Activated T-helper 1 cell treated with Interleukin-2 at 50 U/mL for 16 hours (primary cell): Measurements from ENCODE around the gene TBC1D16.

Experiments used
- DNase-seq: peaks from one replicate; pipeline ENCODE4 v3.0.0-alpha.2; 2020; ENCODE audit warnings: low read depth

Gene TBC1D16

GRCh38 chr17:79949656-79950209 lies 85.9 kb downstream of the TBC1D16 start:
- no peak for DNase-seq

- no peak for DNase-seq
These were observed 86.6 kb downstream of the TBC1D16 start for GRCh38 chr17:79948945-79949655.

GRCh38 chr17:79948406-79948944 lies 87.2 kb downstream of the TBC1D16 start:
- no peak for DNase-seq

- no peak for DNase-seq
These were observed 88.2 kb downstream of the TBC1D16 start for GRCh38 chr17:79947351-79948031.

GRCh38 chr17:79946352-79947231 lies 89.1 kb downstream of the TBC1D16 start:
- DNase-seq = no peak

GRCh38 chr17:79945591-79946255 lies 89.9 kb downstream of the TBC1D16 start:
- DNase-seq = no peak

GRCh38 chr17:79944821-79945391 lies 90.8 kb downstream of the TBC1D16 start:
- DNase-seq = no peak

GRCh38 chr17:79944251-79944812 lies 91.3 kb downstream of the TBC1D16 start:
- no peak for DNase-seq

- DNase-seq = no peak
These were observed 92.1 kb downstream of the TBC1D16 start for GRCh38 chr17:79943347-79944241.

- DNase-seq = no peak
These were observed 92.9 kb downstream of the TBC1D16 start for GRCh38 chr17:79942591-79943346.

- no peak for DNase-seq
These were observed 93.7 kb downstream of the TBC1D16 start for GRCh38 chr17:79942011-79942405.

GRCh38 chr17:79941088-79942010 lies 94.3 kb downstream of the TBC1D16 start:
- no peak for DNase-seq

- no peak for DNase-seq
These were observed 95.1 kb downstream of the TBC1D16 start for GRCh38 chr17:79940459-79941087.

- DNase-seq = no peak
These were observed 95.8 kb downstream of the TBC1D16 start for GRCh38 chr17:79939755-79940458.

- no peak for DNase-seq
These were observed 96.6 kb downstream of the TBC1D16 start for GRCh38 chr17:79939094-79939435.

GRCh38 chr17:79938336-79939093 lies 97.2 kb downstream of the TBC1D16 start:
- DNase-seq = no peak
